Activated CD4-positive, alpha-beta T cell treated with anti-CD3 and anti-CD28 coated beads, Interleukin-2, amount 50 U/mL, for 48 hours (primary cell): Measurements from ENCODE around the gene ADTRP.
"Not testable (repeated sequence)": the region's sequence is repeated elsewhere in the genome, so short reads cannot be mapped to it uniquely, and the experiment has no call there.

Experiments used
- DNase-seq, 2 experiments: peaks; one replicate each; pipeline ENCODE4 v3.0.0-alpha.2; 2020

Gene ADTRP

DNA sequence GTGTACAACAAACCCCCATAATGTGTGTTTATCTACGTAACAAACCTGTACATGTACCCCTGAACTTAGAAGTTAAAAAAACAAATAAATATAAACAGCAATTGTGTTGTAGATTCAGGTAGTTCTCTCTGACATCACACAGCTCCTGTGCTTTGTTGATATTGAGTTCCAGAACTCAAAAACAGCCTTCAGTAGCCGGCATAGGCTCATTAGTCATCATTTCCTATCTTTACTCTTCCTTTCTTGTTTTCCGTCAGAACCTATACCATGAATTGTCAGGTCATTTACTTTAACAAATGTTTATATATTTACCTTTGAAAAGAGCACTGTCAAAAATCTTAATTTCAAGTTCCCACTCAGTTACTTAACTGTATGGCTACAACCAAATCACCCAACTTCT is 88.8 kb downstream of the ADTRP start:
- no peak for DNase-seq

DNA sequence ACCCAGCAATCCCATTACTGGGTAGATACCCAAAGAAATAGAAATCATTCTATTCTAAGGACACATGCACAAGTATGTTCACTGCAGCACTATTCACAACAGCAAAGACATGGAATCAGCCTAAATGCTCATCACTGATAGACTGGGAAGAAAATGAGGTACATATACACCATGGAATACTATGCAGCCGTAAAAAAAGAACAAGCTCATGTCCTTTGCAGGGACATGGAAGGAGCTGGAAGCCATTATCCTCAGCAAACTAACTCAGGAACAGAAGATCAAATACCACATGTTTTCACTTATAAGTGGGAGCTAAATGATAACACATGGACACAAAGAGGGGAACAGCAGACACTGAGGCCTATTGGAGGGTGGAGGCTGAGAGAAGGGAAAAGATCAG is 89.2 kb downstream of the ADTRP start:
- DNase-seq: not testable (repeated sequence)

DNA sequence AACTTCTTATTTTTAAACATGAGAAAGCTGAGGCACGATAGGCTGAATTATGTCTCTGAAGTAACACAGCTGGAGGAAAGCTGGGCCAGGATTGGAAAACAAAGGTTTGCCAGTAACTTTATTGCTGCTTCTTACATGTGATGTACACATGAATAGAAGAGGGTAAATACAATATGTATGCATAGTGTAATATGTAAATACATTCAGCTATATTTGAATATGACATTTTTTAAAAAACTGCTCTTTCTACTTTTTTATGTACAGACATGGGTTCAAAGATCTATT is 90.2 kb downstream of the ADTRP start:
- no peak for DNase-seq

DNA sequence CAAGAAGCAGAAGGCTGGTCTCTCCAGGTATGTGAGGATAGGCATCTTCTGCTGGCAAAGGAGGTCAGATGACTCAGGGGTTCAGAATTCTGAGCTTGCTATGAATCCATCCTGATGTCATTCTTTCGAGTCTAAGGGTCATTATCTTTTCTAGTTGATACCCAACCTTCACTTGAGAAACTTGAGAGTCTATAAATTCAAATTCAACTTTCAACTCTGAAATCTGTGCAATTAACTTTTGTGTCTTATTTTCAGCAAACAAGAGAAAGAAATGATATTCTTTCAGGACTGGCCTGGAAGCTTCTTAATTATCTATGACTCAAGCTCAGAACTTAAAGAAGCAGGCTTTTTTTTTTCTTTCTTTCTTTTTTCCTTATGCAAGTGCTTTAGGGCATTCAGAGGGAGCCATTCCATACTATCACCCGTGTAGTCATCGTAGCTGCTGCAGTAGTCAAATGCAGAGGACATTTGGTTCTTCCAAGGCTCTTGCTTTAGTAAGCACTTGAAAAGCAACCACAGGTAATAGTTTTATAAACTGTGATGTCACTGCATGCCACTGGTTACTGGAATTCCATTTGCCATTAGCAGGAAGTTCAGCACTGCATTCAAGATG is 93.0 kb downstream of the ADTRP start:
- no peak for DNase-seq

DNA sequence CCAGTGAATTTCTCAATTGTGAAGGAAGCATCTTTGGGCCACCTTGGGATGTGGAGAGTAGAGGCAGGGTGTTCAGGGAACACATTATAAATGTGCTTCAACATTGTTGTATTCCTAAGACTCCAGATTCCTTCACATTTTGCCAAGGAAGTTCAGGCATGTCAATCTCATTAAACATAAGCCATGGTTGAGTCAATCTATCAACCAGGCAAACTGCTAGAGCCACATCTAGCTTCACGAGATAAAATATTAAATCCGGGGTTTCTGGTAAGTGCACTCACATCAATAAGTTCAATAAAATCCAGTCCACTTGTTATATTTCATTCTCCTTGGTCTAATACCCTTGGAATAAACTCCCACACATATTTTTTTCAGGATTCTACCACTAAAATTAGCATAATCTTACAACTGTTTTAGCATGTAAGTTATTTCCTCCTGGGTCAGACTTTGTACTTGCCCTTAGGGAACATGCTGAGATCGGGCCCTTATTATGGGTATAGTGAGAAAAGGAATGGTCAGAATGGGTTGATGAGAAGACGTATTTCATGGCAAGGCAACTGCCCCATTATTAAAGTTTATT is 93.6 kb downstream of the ADTRP start:
- DNase-seq: no peak

DNA sequence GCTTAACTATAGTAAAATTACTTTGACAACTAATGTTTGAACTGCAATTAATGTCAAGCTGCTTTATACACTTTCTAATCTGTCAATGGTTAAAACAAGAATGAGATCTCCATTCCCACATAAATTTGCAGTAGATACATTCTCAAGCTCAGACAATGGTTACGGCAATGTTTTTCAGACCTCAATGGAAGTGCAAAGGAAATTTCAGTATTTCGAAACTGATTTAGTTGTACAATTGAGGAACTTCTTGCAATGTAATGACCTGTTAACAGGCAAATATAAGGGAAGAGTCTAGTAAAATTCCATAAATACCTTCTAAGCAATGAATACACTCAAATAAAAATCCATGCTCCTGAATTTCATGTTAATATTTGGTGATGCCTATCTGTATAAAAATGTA is 94.7 kb downstream of the ADTRP start:
- DNase-seq: no peak

DNA sequence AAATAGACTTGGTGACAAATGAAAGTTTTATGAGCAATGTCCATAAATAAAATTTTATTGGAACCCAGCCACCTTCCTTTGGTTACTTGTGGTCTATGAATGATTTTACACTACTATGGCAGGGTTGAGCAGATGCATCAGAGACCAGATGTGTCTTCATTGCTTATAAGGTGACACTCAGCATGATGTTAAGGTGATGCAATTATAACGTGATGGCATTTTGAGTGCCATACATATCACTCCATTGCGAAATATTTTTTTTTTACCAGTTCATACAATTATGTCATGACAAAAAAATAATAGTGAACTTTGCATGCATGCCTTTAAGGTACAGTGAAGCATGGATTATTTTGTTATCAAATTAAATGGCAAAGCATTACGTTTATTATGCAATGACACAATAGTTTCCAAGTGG is 96.0 kb downstream of the ADTRP start:
- DNase-seq: no peak

DNA sequence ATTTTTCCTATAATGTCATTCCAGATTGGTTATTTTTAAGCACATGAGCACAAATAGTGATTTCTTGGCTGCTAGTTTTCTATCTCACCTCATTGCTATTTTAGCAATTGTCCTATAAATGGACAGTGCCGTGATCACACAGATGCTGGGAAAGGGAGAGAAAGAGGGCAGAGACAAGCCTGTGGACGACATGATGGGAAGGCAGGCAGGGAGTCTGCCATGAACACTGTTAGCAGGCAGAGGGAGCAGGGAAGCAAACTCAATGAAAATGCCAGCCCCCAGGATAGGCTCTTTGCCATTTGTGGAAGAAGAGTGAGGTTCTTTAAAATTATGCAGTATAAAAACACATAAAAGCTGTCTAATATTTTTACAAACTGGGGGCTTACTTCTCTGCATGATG is 96.8 kb downstream of the ADTRP start:
- DNase-seq: no peak

DNA sequence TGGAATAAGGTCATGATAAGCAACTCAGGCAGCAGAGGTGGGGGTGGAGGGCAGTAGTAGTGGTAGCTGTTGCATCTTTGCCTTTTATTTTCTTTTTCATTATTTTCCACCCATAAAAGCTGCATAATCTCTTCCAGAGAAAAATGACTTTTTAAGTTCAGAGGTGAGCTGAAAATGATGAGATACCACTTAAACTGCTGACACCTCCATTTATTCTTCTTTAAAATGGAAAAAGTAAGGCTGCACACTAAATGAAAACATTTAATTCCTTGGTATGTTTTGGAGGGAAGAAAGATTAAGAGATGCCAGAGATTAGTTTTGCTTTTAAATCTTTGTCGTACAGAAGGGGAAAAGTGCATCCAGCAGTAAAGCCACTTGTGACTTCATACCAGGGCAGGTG is 97.2 kb downstream of the ADTRP start:
- no peak for DNase-seq

DNA sequence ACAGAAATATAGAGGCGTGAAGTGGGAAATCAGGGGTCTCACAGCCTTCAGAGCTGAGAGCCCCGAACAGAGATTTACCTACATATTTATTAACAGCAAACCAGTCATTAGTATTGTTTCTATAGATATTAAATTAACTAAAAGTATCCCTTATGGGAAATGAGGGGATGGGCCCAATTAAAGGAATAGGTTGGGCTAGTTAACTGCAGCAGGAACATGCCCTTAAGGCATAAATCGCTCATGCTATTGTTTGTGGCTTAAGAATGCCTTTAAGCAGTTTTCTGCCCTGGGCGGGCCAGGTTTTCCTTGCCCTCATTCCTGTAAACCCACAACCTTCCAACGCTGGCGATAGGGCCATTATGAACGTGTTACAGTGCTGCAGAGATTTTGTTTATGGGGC is 98.1 kb downstream of the ADTRP start:
- not testable (repeated sequence) for DNase-seq

DNA sequence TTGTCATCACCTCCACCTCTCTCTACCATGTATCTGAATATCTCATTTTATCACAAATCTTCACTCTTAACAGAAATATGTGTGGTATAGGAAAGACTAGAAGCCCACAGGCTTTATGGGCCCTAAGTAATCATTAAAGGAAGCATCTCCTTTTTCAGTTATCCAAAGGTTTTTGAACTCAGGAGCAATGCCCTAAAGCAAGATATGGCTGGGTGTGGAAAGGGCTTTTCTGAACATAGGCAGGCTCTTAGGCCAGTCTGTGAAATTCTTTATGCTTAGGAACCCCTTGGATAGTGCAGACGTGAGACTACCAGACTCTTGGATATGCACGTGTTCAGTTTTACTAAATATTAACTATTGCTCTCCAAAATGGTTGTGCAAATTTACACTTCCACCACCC is 99.5 kb downstream of the ADTRP start:
- no peak for DNase-seq

DNA sequence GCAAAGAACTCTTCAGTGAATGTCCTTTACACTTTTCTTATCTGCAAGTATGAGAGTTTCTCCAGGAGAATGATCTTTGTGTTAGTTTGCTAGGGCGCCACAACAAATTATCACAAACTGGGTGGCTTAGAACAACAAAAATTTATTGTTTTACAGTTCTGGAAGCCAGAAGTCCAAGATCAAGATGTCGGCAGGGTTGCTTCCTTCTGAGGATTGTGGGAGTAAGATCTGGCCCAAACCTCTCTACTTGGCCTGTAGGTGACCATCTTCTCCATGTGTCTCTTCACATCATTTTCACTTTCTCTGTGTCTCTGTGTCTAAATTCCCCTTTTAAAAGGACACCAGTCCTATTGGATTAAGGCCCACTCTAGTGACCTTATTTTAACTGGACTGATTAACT is 103.0 kb downstream of the ADTRP start:
- no peak for DNase-seq

DNA sequence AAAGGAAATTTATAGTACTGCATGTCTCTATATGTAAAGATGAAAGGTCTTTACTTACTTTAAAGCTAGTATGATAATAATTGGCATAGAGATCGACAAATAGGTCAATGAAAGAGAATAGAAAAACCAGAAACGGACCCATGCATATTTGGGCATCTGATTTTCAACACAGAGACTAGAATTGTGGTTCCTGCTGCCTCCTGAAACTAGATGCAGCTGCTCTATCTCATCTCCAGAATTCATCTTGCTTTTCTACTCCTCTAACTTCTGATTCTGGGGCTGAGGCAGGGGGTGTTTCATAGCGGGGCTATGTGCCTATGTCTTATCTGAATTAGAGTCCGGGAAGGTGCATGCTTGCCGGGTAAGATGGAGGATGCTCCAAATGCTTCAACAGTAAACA is 105.9 kb downstream of the ADTRP start:
- DNase-seq: no peak

DNA sequence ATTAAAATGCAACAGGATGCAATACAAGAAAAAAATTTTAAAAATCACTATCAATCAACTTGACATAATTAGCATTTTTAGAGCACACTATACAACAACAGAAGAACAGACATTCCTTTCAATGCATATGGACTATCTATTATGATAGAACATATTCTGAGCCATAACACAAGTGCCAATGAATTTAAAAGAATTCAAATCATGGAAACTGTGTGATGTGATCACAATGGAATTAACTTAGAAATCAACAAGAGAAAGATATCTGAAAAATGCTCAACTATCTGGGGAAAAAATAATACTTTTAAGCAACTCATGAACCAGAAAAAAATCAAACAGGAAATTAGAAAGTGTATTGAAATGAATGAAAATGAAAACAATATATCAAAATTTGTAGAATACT is 106.3 kb downstream of the ADTRP start:
- DNase-seq: no peak

DNA sequence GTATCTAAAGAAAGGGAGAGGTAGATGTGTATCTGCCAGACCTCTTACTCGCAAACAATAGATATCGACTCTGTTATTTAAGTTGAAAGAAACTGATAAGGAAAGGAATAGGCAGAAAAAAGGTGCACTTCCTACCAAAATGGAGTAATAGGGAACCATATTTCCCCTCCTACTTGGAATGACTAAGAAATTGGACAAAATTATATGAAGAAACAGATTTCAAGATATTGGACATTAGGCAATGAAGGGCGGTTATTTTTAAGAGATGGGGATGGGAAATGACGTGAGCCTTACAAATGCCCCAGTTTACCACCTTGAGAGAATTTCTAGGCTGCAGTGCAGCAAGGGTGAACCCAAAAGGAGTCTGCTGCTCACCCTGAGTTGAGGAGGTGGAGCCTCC is 108.9 kb downstream of the ADTRP start:
- DNase-seq: no peak

DNA sequence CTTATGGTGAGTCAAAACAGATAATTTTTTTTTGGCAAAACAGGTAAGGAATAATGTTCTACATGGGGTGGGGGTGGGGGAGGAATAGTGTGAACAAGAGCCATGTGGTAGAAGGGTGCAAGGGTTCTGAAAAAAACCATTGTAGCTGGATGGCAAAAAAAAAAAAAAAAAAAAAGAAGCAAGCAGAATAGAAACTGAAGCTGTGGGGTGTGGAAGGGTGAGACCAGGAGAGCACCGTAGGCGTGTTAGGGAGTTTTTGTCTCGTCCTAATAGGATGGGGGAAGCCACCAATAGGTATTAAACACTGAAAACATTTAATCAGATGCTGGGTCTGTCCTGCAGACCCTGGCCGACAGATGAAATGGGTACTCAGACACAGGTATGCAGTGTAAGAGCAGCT is 110.1 kb downstream of the ADTRP start:
- DNase-seq: no peak

DNA sequence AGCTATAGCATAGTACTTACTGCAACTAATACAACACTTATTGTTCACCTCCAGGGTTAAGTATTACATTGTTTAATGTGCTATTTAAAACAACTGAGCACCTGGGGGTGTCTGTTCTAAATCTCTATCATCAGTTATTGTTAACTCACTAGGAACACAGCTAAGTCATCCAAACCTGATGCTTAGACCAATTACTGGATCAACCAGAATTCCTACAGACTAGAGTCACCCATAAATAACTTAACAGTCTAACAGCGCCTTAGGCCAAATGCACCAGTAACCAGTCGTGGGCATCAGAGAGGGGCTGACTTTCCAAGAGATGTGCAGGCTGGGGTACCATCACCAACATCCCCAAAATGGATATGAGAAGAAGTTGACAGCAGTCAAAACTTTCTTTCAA is 110.7 kb downstream of the ADTRP start:
- no peak for DNase-seq

DNA sequence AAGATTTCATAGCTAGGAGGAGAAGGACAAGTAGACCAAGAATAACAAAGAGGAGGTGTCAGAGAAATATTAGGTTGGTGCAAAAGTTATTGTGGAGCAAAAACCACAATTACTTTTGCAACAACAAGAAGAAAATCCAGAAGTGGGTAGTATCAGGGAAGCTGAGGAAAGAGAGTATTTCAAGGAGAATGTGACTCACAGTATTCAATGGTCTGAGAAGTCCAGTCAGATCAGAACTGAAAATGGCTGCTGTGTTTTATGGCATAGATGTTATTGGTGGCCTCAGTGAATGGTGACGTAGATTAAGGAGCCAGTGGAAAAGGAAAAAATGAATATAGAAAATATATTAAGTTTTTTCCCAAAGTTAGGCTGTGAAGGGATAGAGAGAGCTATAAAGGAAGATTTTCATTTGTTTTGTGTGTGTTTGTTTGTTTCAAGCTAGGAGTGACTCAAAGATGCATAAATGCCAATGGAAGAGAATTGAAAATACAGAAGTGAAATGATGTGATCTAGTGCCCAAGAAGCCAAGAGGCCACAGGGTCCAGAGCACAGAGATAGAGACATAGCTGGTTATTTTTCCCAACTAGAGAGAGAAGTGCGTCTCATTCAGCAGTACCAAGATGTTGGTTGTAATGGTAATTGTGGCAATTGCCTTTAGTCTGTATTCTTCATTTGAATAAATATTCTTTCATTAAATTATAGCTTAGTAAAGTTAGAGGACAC is 112.8 kb downstream of the ADTRP start:
- no peak for DNase-seq
